Measurements from ENCODE around the gene SNX8.

The SNX8 gene

DNA sequence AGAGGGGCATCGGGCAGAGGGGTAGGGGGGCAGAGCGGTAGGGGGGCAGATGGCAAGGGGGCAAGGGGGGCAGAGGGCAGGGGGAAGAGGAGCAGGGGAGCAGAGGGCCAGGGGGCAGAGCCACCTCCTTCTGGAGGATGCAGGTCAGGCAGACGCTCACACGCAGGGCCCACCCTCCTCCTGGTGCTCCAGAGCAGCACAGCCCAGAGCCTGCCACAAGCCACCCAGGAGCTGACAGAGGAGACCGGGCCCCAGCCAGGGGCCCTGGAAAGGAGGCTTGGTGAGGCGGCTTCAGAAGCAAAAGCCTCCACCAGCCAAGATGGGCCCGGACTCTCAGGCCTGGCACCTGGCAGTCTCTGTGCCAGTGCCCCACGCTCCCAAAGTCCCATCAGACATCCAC is 94.6 kb downstream of the SNX8 start:
- DNase-seq = no peak

DNA sequence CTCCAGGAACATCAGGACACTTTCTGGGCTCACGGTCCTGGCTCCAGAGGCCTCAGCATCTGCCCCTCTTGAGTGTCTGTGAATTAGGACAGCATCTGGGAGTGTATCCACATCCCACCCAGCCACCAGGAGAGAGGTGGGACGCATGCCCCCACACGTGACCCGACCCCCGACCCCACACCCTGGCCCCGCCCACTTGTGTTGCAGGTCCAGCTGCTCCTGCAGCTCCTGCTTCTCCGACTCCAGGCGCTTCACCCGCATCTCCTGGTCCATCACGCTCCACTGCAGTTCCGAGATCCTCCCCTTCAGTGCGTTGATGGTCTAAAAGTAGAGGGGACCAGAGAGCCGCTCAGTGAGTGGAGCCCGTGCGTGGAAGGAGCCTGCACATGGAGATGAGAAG is 95.1 kb downstream of the SNX8 start:
- no peak for DNase-seq

DNA sequence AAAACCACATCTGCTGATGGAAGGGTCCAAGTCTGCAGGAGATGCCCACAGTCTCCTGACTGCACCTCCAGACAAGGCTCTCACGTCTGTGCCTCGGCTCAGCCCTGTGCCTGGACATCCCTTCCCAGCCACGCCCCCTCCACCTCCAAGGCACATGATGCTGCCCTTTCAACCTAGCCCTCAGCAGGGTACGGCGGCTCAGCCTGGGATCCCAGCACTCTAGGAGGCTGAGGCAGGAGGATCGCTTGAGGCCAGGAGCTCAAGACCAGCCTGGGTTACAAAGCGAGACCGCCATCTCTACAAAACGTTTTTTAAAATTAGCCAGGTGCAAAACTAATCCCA is 95.8 kb downstream of the SNX8 start:
- no peak for DNase-seq

DNA sequence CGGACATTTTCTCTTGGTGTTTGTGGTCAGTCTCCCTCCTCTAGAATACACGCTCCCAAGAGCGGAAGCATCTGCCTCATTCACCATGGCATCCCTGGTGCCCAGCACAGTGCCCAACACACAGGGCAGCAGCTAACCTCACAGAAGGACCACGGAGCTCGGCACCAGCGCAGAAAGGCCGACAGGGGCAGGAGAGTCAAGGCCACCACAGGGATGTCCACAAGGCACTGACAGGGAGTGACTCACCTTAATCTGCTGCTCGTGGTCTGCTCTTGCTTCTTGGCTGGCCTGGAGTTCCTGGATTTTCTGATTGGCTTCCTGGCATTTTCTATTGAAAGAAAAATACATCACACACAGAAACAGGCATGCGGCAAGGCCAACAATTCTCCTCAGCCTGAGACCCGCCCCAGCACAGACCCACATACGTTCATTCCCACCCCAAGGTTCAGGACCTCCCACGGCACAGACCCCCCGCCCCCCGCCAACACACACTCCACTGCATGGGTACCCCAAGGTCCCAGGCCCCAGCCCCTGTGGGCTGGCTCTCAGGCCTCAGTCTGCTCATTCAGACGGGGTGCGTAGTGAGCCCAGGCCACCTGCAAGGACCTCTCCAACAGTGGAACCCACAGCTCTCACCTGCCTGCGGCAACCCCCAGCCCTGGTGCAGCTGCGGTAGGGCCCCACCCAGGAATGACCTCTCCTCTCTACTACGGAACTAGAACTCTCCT is 96.4 kb downstream of the SNX8 start:
- DNase-seq = no peak

DNA sequence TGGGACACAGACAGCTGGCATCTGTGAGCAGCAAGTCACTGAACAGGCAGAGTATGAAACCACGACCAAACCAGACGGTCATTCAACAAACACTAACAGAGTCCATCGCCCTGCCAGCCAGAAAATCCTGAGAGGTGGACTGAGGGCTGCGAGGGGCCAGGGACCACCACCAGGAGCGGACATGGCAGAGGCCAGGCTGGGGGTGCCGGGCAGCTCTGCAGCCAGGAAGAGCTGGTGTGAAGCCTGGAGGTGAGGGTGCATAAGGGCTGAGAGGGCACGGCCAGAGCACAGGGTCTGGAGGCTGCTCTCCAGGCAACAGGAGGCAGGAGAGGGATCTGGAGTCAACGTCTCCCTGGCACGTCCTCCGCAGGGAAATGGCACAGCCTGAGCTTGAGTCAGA is 97.0 kb downstream of the SNX8 start:
- DNase-seq = no peak

DNA sequence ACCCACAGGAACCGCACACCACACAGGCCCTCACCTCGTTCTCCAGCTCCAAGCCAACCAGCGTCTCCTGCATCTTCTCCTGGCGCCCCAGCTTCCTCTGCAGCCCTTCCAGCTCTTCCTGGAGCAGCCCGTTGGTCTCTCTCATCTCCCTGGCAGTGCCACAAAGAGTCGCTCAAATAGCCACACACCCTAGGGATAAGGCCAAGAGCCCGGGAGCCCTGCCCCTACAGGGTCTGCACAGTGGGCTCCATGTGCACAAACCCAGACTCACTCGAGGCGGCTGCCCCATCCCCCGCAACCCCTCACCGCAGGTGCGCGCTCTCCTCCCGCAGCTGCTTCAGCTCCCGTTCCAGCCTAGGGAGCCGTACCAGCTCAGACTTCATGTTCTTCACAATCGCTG is 98.4 kb downstream of the SNX8 start:
- no peak for DNase-seq

DNA sequence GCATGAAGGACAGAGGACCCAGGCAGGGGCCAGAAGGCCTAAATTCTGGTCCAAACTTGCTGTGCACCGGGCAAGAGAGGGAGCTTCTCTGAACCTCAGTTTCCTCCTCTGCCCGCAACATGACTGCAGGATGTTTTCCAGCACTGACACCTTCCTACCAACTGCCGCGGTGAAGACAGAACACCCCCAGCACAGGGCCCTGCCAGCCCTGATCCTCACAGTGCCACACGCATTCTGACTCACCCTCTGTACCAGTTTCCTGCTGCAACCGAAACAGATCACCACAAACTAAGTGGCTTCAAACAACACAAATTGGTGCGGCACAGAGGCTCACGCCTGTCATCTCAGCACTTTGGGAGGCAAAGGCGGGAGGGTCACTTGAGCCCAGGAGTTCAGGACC is 99.6 kb downstream of the SNX8 start:
- no peak for DNase-seq

DNA sequence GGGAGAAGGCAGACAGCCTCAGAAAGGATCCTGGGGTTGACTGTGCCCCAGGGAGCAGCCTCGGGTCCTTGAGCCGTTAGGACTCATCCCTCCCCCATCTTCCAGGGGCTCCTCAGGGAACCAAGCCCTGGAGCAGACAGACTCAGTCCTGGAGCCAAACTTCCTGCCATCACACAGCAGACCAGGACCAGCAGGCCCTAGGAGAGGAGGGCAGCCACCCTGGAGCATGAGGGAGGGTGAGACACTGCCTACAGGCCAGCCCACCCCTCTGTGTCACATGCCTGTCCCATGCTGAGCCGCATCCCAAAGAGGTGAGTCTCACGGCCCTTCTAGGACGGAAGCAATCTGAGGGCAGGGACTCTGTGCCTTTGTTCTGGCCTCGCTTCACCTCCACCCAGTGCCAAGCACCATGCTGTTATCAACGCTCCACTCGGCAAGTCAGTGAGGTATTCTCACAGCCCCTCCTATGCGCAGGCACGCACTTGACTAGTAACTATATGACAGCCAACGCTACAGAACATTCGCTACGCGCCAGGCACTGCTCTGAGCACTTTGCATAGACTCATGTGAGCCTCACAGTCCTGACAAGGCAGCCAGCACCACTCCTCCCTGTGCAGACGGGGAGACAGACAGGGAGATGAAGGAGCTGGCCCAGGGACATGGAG is 100.6 kb downstream of the SNX8 start:
- DNase-seq = no peak

DNA sequence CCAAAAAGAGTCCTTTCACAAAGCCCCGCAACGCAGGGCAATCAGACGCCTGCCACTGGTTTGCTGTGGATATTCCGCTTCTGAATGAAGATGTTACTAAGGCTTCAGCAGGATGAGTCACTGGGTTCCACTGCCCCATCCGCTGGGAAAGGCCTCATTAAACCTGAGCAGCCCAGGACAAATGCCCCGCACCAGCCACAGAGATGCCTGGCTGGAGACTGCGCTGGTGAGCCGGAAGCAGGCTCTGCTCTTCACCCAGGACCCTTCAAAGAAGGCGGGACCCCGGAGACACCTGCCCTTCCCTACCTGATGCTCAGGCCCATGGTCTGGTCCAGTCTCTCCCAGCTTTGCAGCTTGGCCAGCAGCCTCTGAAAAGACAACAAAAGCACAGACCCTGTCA is 101.3 kb downstream of the SNX8 start:
- no peak for DNase-seq

DNA sequence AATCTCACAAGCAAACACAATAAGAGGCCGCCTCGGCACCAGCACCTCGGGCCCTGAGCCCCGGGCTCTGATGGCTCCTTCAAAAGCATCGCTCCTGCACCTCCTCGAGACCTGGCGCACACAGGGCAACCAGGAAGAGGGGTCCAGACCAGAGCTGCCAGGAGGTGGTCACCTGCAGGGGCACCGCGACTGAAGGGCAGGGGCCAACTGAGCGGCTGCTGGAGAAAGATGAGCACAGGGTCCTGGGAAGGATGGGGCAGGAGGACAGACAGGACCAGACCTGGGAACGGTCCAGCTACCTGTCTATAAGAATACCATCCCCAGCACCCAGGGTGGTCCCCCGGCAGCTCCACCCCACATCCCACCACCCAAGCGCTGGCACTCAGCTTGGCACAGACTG is 102.3 kb downstream of the SNX8 start:
- no peak for DNase-seq

DNA sequence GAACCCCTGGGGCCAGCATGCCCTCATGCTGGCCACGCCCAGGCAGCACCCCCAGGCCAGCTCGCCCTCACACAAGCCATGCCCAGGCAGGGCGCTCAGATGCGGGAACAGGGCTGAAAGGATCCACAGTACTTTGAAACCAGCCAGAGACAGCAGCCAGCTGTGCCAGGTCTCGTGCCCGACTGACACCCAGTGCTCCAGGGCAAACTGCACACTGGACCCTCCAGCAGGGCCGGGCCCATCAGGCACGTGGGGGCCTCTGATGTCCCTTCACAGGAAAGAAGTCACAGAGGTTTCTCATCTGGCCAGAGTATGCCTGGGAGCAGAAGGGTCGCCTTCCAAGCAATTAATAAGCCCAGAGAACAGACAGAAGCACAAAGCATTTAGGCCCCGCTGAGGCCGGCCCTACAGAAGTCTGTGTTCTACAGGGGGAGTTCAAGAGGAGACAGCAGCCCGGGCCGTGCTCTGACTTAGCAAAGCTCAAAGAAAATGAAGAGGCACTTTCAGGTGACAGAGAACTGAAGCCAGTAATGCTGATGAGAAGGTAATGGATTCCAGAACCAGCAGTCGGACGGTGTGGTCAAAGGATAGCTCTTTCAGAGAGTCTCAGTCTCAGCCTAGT is 102.9 kb downstream of the SNX8 start:
- DNase-seq = no peak

DNA sequence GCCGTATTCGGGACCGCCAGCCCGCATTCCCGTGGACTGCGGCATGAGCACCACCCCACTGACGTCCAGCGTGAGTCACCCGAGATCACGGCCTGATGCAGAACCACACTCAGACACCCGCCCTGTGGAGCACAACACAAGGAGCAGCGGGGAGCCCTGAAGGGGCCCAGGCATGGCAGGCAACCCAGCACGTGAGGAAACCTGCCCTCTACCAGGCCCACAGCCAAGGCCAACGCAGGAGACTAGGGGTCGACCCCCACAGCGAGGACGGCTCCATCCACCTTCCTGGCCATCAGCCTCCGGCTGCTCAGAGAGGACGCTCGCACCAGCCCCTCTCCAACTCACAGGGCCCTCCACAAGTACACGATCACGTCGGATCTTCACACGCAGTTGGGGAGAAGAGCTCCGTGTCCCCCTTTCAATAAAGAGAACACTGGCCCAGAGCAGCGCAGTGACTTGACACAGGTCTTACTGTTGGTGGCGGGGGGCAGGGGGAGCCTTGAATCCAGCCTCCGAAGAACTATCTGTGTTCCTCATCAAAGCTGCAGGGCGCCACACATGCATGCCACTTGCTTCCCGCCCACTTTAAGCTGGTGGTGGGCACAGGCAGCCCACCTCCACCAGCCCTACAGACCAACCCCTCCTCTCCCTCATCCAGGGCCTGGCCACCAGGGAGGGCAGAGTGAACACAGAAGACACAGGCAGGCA is 103.5 kb downstream of the SNX8 start:
- no peak for DNase-seq

DNA sequence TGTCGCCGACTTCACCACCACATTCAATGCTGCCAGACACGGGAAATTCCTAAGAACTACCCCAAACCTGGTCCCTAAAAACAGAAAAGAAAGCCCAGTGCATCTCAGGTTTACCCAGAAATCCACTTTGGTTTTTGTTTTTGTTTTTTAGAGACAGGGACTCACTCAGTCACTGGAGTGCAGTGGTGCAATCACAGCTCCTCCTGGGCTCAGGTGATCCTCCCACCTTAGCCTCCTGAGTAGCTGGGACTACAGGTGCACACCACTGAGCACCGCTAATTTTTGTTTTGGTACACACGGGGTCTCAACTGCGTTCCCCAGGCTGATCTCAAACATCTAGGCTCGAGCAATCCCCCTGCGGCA is 104.3 kb downstream of the SNX8 start:
- no peak for DNase-seq

DNA sequence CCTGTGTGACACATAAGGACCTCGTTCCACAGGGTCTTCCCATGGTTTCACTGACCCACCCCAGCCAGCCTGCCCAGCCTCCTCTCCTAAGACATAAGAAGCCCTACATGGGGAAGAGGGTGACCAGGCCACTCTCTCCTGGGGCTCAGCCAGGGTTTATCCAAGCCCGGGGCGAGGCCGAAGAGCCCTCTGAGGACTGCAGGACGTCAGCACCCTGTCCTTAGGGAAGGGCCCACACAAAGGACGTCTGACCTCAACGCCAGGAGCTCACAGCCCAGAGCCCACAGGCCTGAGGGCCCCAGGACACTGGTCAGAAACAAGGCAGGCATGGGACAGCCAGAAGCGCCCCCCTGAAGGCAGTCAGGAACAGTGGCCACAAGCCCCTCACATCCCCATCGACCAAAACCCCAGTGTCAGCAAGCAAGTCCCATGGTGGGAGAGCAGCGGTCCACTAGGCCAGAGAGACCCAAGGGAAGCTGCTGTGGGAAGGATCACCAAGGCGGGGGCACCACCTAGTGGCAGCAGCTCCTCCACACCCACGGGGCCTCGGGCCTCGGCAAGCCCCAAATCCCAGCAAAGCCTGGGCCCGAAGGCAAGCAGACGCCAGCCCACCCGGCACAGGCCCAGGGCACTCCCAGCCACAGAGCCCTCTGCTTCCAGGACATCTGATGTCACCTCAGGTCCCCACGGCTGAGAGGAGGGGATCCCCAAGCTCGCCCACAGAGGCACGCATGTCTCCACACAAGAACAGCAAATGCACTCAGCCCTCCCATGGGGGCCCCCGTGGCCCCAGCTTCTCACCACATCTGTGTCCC is 104.9 kb downstream of the SNX8 start:
- peak; percentile 40 for DNase-seq

DNA sequence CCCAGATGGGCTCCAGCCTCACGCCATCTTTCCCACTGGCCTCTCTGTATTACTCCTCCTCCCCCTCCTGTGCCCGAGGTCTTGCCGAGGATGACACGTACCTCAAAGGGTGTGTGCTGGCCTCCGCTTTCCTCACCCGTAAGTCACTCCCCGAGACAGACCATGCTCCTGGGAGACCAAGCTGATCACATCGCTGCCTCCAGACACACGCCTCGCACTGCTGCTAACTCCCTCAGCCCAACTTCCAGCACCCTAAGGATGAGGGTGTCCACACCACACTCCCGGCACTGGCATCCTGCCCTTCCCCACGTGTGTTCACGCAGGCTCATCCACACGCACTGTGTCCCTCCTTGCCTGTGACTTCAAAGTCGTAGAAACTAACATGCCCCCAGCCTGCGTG is 105.5 kb downstream of the SNX8 start:
- DNase-seq = no peak

DNA sequence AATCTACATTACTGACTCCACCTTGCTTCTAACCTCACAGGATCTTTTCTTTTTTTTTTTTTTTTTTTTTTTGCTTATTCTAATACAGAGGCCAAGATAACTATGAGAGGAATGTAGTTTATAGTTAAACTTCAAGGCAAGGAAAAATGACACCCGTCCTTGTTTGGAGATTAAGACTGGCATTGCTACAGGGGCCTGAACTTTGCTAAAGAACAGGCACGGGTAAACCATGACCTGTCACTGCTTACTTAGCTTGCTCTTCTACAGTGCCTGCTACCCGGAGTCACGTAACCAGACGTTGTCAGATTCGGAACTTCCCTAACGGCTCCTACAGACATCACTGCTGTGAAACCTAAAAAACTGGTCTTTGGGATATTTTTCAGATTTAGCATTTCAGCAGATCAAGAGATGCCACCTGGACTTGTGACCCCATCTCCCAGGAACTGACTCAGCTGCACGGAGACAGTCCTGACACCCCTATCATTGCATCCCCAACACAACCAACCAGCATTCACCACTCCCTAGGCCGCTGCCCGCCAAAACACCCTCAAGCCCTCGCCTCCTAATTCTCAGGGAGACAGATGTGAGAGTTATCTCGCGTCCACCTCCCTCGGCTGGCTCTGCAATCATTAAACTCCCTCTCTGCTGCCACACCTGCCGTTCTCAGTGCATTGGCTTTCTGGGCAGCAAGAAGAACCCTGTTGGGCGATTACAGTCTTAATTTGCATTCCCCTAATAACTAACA is 109.0 kb downstream of the SNX8 start:
- DNase-seq = no peak

DNA sequence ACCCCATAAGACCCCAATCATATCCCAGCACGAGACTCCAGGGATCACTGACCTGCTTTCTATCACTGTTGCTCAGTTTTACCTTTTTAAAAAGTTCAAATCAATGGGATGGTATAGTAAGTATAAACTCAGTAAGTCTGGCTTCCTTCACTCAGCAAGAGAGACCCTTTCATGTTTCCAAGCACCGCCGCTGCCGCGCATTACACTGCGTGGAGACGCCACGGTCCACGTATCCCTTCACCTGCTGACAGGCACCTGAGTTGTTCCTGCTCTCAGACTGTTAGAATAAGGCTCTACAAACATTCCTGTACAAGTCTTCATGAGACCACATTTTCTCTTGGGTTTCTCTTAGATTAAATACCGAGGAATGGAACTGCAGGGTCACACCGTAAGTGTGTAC is 109.8 kb downstream of the SNX8 start:
- DNase-seq = no peak

DNA sequence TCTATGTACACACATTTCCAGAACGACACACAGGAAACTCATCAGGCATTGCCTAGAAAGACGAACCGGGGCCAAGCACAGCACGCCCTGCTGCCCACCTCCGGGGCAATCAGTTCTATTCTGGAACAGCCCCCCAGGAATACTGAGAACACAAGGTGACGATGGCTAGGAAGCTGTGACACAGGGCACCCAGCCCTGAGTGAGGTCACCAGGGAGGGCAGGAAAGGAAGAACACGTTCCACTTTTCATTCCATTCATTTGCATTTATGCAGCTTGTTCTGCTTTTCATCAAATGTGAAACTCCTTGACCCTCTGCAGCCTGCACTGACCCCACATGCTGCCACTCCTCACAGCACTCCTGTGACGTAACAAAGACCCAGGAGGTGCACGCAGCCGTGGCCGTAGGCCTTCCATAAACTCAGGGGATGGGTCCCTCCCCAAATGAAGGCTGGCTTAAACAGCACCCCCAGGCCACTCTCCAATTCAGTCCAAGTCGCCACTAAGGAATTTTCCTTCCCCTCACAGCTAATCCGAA is 110.4 kb downstream of the SNX8 start:
- no peak for DNase-seq

DNA sequence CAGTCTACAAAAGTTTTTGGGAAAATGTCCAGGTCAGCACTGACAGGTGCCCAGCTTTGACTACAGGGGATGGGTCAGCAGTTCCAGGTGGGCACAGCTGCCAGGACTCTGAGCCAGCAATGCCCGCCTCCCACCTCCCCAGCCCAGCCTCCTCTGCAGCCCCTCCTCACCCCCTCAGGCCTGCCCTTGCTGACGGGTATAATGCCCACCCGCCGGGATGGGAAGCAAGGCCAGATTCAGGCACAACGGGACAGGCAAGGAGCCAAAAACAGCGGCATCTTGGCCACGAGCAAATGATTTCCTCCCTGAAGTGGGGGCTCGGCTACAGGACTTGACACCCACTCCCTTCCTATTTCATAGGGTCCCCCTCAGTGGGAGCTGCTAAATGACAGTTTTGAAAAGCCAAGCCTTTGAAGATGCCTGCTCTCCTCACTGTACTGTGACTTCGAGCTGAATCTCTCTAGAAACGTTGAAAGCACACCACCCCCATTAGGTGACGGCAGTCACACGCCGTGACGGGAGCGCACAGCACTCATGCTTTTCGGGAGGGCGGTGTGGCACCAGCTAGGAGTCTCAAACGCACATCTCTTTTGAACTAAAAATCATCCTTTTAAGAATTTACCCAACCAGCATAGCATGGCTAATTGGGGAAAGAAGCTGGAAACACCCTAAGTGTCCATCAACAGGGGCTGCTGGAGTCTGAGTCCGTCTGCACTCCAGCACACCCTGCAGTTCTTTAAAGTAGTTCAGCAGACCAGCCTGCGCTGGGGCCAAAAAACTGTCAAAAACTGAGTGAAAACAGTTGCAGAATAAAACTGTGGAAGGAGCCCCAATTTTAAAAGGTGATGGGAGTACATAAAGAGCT is 111.1 kb downstream of the SNX8 start:
- no peak for DNase-seq

DNA sequence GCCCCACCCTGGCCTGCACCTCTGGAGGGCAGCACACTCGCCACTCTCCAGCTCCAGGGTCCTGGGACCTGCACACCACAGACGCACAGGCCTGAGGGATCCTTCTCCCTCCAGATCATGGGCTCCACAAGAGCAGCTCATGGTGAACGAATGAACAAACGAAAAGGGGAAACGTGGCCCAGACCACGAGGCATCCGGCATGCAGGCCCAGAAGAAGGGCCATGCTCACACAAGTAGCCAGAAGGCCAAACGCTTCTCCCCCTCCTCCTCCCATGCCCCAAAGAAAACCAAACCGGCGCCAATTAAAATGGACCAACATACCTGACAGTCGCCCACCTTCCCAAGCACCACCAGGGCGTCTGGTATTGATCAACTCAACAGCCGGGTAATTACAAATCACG is 111.9 kb downstream of the SNX8 start:
- no peak for DNase-seq
